ENCODE data around the gene HOOK1. TPM values are rescaled to one million over a fixed set of nuclear protein-coding genes. Genes with fewer than 3 reads are reported as not detected.

Gene HOOK1
- total RNA-seq, 1 experiment from 2014 or later, result 33.8 TPM

DNA sequence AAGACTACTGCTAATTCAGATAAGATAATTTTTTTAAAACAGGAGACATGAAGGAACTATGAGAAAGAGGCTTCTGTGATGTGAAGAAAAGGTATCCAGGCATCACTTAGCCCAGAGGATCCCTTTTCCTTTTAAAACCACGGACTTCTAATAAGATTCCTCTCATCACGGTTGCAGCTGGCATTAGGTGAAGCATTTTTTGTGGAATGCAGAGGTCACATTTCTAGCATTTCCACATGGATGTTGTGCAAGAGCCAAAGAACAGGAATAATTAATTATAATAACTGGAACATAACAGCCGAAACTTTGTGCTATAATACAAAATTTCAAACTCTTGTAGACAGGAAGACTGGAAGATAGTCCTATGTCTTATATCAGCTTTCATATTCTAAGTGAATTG, 84.2 kb downstream of the HOOK1 start (continued):
- TF ChIP-seq SOX15 (CRISPR knock-in tag; IDR thresholded peaks at IDR 0.05), result no peak
- no peak for TF ChIP-seq SMAD4 (CRISPR knock-in tag; IDR thresholded peaks at IDR 0.05)

DNA sequence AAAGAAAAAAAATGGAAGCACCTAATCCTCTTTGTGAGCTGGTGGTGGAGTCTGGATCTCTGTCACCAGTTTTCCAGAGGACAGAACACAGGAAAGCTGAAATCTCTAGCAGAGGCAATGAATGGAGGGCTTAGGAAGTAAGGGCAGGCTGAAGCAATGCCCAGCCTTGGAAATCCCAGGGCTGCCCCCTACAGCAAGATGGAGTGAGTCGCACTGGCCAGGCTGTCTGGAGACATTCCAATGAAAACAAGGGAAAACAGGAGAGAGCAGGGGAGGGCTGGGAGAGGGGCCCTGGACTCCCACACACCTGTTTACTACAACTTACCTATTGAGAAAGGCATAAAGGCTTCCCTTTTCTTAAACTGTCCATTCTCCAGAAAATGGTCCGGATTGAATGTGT, 85.9 kb downstream of the HOOK1 start:
- no peaks in the 10 kb centered on the region for H3K36me3 Mint-ChIP-seq
- H3K4me1 Mint-ChIP-seq, result peaks cover 7% of the 10 kb centered on the region
- ATAC-seq, result peak; percentile 96
- H3K27ac Mint-ChIP-seq, result no peak overlapping the region
- no peak overlapping the region for H3K4me3 Mint-ChIP-seq
- DNase-seq (ENCODE audit: low spot score), result peak; percentile 59
- H3K27me3 Mint-ChIP-seq (ENCODE audit: low read depth), result no peaks in the 10 kb centered on the region
- no peaks in the 10 kb centered on the region for H3K9me3 Mint-ChIP-seq
- ChIA-PET POLR2A (no interaction called here), CTCF (interaction anchor here (1.6 kb wide), 1 partner anchor 47 kb away, joined by 10 read pairs; no protein-coding TSS in a partner anchor)
- TF ChIP-seq FOXJ3 (CRISPR knock-in tag; IDR thresholded peaks at IDR 0.05; ENCODE audit: borderline replicate concordance) (no peak), ZBTB21 (CRISPR knock-in tag; IDR thresholded peaks at IDR 0.05; ENCODE audit: borderline replicate concordance) (no peak), TEAD4 (CRISPR knock-in tag; IDR thresholded peaks at IDR 0.05) (no peak), SP1 (CRISPR knock-in tag; conservative IDR thresholded peaks at IDR 0.05) (no peak), ZNF138 (CRISPR knock-in tag; conservative IDR thresholded peaks at IDR 0.05) (no peak), ZNF219 (CRISPR knock-in tag; IDR thresholded peaks at IDR 0.05; ENCODE audit: borderline replicate concordance) (no peak), TP53 (CRISPR knock-in tag; IDR thresholded peaks at IDR 0.05) (no peak)
- TF ChIP-seq, protein P1, sequence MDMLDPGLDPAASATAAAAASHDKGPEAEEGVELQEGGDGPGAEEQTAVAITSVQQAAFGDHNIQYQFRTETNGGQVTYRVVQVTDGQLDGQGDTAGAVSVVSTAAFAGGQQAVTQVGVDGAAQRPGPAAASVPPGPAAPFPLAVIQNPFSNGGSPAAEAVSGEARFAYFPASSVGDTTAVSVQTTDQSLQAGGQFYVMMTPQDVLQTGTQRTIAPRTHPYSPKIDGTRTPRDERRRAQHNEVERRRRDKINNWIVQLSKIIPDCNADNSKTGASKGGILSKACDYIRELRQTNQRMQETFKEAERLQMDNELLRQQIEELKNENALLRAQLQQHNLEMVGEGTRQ (CRISPR knock-in tag; IDR thresholded peaks at IDR 0.05), result no peak
- TF ChIP-seq, protein P2, sequence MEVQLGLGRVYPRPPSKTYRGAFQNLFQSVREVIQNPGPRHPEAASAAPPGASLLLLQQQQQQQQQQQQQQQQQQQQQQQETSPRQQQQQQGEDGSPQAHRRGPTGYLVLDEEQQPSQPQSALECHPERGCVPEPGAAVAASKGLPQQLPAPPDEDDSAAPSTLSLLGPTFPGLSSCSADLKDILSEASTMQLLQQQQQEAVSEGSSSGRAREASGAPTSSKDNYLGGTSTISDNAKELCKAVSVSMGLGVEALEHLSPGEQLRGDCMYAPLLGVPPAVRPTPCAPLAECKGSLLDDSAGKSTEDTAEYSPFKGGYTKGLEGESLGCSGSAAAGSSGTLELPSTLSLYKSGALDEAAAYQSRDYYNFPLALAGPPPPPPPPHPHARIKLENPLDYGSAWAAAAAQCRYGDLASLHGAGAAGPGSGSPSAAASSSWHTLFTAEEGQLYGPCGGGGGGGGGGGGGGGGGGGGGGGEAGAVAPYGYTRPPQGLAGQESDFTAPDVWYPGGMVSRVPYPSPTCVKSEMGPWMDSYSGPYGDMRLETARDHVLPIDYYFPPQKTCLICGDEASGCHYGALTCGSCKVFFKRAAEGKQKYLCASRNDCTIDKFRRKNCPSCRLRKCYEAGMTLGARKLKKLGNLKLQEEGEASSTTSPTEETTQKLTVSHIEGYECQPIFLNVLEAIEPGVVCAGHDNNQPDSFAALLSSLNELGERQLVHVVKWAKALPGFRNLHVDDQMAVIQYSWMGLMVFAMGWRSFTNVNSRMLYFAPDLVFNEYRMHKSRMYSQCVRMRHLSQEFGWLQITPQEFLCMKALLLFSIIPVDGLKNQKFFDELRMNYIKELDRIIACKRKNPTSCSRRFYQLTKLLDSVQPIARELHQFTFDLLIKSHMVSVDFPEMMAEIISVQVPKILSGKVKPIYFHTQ (CRISPR knock-in tag; IDR thresholded peaks at IDR 0.05), result no peak
- TF ChIP-seq, protein P3, sequence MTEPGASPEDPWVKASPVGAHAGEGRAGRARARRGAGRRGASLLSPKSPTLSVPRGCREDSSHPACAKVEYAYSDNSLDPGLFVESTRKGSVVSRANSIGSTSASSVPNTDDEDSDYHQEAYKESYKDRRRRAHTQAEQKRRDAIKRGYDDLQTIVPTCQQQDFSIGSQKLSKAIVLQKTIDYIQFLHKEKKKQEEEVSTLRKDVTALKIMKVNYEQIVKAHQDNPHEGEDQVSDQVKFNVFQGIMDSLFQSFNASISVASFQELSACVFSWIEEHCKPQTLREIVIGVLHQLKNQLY (CRISPR knock-in tag; IDR thresholded peaks at IDR 0.05), result no peak
- TF ChIP-seq, protein P4, sequence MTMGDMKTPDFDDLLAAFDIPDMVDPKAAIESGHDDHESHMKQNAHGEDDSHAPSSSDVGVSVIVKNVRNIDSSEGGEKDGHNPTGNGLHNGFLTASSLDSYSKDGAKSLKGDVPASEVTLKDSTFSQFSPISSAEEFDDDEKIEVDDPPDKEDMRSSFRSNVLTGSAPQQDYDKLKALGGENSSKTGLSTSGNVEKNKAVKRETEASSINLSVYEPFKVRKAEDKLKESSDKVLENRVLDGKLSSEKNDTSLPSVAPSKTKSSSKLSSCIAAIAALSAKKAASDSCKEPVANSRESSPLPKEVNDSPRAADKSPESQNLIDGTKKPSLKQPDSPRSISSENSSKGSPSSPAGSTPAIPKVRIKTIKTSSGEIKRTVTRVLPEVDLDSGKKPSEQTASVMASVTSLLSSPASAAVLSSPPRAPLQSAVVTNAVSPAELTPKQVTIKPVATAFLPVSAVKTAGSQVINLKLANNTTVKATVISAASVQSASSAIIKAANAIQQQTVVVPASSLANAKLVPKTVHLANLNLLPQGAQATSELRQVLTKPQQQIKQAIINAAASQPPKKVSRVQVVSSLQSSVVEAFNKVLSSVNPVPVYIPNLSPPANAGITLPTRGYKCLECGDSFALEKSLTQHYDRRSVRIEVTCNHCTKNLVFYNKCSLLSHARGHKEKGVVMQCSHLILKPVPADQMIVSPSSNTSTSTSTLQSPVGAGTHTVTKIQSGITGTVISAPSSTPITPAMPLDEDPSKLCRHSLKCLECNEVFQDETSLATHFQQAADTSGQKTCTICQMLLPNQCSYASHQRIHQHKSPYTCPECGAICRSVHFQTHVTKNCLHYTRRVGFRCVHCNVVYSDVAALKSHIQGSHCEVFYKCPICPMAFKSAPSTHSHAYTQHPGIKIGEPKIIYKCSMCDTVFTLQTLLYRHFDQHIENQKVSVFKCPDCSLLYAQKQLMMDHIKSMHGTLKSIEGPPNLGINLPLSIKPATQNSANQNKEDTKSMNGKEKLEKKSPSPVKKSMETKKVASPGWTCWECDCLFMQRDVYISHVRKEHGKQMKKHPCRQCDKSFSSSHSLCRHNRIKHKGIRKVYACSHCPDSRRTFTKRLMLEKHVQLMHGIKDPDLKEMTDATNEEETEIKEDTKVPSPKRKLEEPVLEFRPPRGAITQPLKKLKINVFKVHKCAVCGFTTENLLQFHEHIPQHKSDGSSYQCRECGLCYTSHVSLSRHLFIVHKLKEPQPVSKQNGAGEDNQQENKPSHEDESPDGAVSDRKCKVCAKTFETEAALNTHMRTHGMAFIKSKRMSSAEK (CRISPR knock-in tag; IDR thresholded peaks at IDR 0.05; ENCODE audit: borderline replicate concordance), result no peak
- TF ChIP-seq, protein P5, sequence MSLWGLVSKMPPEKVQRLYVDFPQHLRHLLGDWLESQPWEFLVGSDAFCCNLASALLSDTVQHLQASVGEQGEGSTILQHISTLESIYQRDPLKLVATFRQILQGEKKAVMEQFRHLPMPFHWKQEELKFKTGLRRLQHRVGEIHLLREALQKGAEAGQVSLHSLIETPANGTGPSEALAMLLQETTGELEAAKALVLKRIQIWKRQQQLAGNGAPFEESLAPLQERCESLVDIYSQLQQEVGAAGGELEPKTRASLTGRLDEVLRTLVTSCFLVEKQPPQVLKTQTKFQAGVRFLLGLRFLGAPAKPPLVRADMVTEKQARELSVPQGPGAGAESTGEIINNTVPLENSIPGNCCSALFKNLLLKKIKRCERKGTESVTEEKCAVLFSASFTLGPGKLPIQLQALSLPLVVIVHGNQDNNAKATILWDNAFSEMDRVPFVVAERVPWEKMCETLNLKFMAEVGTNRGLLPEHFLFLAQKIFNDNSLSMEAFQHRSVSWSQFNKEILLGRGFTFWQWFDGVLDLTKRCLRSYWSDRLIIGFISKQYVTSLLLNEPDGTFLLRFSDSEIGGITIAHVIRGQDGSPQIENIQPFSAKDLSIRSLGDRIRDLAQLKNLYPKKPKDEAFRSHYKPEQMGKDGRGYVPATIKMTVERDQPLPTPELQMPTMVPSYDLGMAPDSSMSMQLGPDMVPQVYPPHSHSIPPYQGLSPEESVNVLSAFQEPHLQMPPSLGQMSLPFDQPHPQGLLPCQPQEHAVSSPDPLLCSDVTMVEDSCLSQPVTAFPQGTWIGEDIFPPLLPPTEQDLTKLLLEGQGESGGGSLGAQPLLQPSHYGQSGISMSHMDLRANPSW (CRISPR knock-in tag; conservative IDR thresholded peaks at IDR 0.05; ENCODE audit: low read depth), result no peak
- TF ChIP-seq, protein P6, sequence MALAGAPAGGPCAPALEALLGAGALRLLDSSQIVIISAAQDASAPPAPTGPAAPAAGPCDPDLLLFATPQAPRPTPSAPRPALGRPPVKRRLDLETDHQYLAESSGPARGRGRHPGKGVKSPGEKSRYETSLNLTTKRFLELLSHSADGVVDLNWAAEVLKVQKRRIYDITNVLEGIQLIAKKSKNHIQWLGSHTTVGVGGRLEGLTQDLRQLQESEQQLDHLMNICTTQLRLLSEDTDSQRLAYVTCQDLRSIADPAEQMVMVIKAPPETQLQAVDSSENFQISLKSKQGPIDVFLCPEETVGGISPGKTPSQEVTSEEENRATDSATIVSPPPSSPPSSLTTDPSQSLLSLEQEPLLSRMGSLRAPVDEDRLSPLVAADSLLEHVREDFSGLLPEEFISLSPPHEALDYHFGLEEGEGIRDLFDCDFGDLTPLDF (CRISPR knock-in tag; IDR thresholded peaks at IDR 0.05), result no peak
